A673 (cell line): Measurements from ENCODE around the gene IQCE.

ENCODE experiments used
- CTCF ChIP-seq: fragments of 300-800, 200-600 bp; sonication (generic); conservative IDR thresholded peaks from 2 replicates; pipeline ENCODE4 v1.5.1; 2017; ENCODE audit warnings: low read depth, mild to moderate bottlenecking, antibody characterized with exemption, low read length, moderate library complexity, mixed read lengths
- EZH2 ChIP-seq: fragments of 200-600 bp; sonication (generic); IDR thresholded peaks from 2 replicates; pipeline ENCODE4 v1.6.1; 2017; ENCODE audit warnings: borderline replicate concordance, low read depth, mild to moderate bottlenecking, mixed read lengths, antibody characterized with exemption, low read length; ENCODE audit not compliant: poor library complexity, severe bottlenecking

DNA sequence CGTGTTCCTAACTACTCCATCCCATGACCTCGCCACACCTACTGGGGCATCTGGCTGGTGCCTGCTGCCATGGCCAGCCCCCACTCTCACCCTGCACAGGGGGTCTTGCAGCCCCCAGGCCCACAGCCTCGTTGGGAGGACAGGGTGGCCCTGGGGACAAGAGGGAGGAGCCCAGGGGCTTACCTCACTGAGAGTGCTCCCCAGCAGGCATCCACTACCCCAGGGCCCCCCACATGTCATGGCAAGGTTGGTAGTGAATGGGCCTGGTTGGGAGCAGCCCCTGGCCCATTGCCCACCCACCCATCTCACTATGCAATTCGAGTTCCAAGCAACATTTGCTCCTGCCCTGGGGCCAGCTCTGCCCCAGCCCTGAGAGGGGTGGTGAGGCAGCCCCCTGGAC is 105.2 kb downstream of the IQCE start:
- TF ChIP-seq CTCF (no peak), EZH2 (no peak)
